K562 (cell line): ENCODE measurements around the gene TNC. TPM values are rescaled to one million over a fixed set of nuclear protein-coding genes. Genes with fewer than 3 reads are reported as not detected.

ENCODE experiments used
- ATAC-seq: fragments of 200-7000 bp; cut with Tn5 transposase; 3 replicates; pipeline ENCODE4 v1.9.1; 2020; ENCODE audit warnings: moderate library complexity
- BruUV-seq: library from RNA; stranded (reverse); fragments of 400-500 nt; replicated peaks from 2 replicates; lab custom pipeline; 2021; lab: Mats Ljungman, UMichigan
- CTCF ChIA-PET: fragments of 300-600 bp; formaldehyde crosslinking; extraction: SDS; loops from one replicate; lab custom pipeline; 2021; ENCODE audit warnings: low intra/inter-chr PET ratio; lab: Yijun Ruan, JAX
- POLR2A ChIA-PET: fragments of 300-600, 350-650 bp; sonication (Branson Sonifier 250); formaldehyde crosslinking; extraction: SDS; loops from one replicate; lab custom pipeline; 2021; ENCODE audit warnings: antibody characterized with exemption, inconsistent platforms; lab: Yijun Ruan, JAX
- DNase-seq, 4 experiments: peaks; one replicate each; pipeline versions ENCODE4 v3.0.0 to v3.0.0-alpha.2; 2011 to 2018; ENCODE audit warnings: low spot score in 3 of 4, mixed read lengths in 3 of 4; ENCODE audit errors: extremely low read depth in 1 of 4
- FAIRE-seq: peaks from 2 replicates; lab custom pipeline; 2011; peaks lifted over from hg19 to GRCh38; lab: Jason Lieb, UNC
- H2AFZ ChIP-seq: 2 replicates; pipeline ENCODE4 v1.6.0; 2011; ENCODE audit warnings: low read depth, low read length, control low read depth, inconsistent platforms
- H3K27ac ChIP-seq: fragments of 200-600 bp; 3 replicates; pipeline ENCODE4 v1.8.0; 2011; ENCODE audit warnings: low read depth, mild to moderate bottlenecking, control low read depth, inconsistent platforms, low read length, moderate library complexity, mixed read lengths; ENCODE audit errors: extremely low read depth
- H3K27me3 ChIP-seq, 2 experiments: fragments of 300-600 bp in 1 of 2; 2 replicates in 1 of 2; 3 replicates in 1 of 2; pipeline versions ENCODE4 v1.6.0 to v1.8.0; 2011; ENCODE audit warnings: inconsistent platforms in 2 of 2, low read length in 2 of 2, mild to moderate bottlenecking in 1 of 2, mixed read lengths in 1 of 2, moderate library complexity in 1 of 2; ENCODE audit not compliant: control insufficient read depth in 2 of 2, insufficient read depth in 2 of 2
- H3K36me3 ChIP-seq: fragments of 300-600 bp; 3 replicates; pipeline ENCODE4 v1.8.0; 2011; ENCODE audit warnings: mild to moderate bottlenecking, low read length, inconsistent platforms; ENCODE audit not compliant: control insufficient read depth, insufficient read depth
- H3K4me1 ChIP-seq, 2 experiments: fragments of 200-600 bp in 1 of 2; replicated peaks in 1 of 2; 2 replicates in 1 of 2; 3 replicates in 1 of 2; pipeline versions ENCODE4 v1.5.1 to v1.8.0; 2011; ENCODE audit warnings: inconsistent platforms in 2 of 2, low read length in 2 of 2, mild to moderate bottlenecking in 1 of 2, mixed read lengths in 1 of 2, moderate library complexity in 1 of 2; ENCODE audit not compliant: control insufficient read depth in 2 of 2, insufficient read depth in 2 of 2
- H3K4me2 ChIP-seq: 2 replicates; pipeline ENCODE4 v1.6.1; 2011; ENCODE audit warnings: low read length, control low read depth, inconsistent platforms, mixed read lengths; ENCODE audit not compliant: insufficient read depth
- H3K4me3 ChIP-seq: fragments of 200-600 bp; sonication (generic), shearing (Covaris generic); 2 replicates; pipeline ENCODE4 v1.5.1; 2016; ENCODE audit warnings: control low read depth, inconsistent platforms
- H3K79me2 ChIP-seq: fragments of 200-600 bp; 3 replicates; pipeline ENCODE4 v1.8.0; 2011; ENCODE audit warnings: low read length, inconsistent platforms; ENCODE audit not compliant: control insufficient read depth, insufficient read depth
- H3K9ac ChIP-seq, 2 experiments: 2 replicates each; pipeline versions ENCODE4 v1.6.0 to v1.6.1; 2011; ENCODE audit warnings: low read depth in 2 of 2, low read length in 2 of 2, control low read depth in 1 of 2, inconsistent platforms in 1 of 2, mild to moderate bottlenecking in 1 of 2, mixed read lengths in 1 of 2; ENCODE audit not compliant: insufficient read depth in 1 of 2
- H3K9me1 ChIP-seq: one replicate; pipeline ENCODE4 v1.6.0; 2011; ENCODE audit warnings: inconsistent platforms, mild to moderate bottlenecking, low read length, moderate library complexity; ENCODE audit not compliant: control insufficient read depth, insufficient read depth
- H3K9me3 ChIP-seq: replicated peaks from 2 replicates; pipeline ENCODE4 v1.5.1; 2011; ENCODE audit warnings: low read depth, low read length, inconsistent platforms; ENCODE audit not compliant: control insufficient read depth, insufficient read depth
- H4K20me1 ChIP-seq: replicated peaks from 2 replicates; pipeline ENCODE4 v1.6.1; 2011; ENCODE audit warnings: low read length, inconsistent platforms, mixed read lengths; ENCODE audit not compliant: control insufficient read depth, insufficient read depth
- BRCA1 ChIP-seq, 2 experiments: fragments of 450-650 bp in 1 of 2; sonication (generic) in 1 of 2; formaldehyde crosslinking in 1 of 2; IDR thresholded peaks; 2 replicates each; pipeline versions ENCODE4 v1.5.0 to v1.6.1; 2017 to 2020; ENCODE audit warnings: mild to moderate bottlenecking in 1 of 2, missing genetic modification reagents in 1 of 2
- CBX2 ChIP-seq: fragments of 200-600 bp; sonication (generic); IDR thresholded peaks from one replicate; pipeline ENCODE4 v1.6.1; 2012; ENCODE audit warnings: mild to moderate bottlenecking, low read length, inconsistent platforms; ENCODE audit not compliant: insufficient read depth, poor library complexity, severe bottlenecking
- E2F4 ChIP-seq: sonication (generic); formaldehyde crosslinking; IDR thresholded peaks from 2 replicates; pipeline ENCODE4 v1.8.0; 2022; ENCODE audit warnings: mild to moderate bottlenecking, low read depth, missing genetic modification reagents
- GTF3C2 ChIP-seq: IDR thresholded peaks from 3 replicates; pipeline ENCODE4 v1.6.1; 2011; ENCODE audit warnings: borderline replicate concordance, mild to moderate bottlenecking, moderate library complexity; ENCODE audit not compliant: insufficient read length; ENCODE audit errors: extremely low read depth
- KAT8 ChIP-seq: fragments of 450-650 bp; IDR thresholded peaks from 2 replicates; pipeline ENCODE4 v1.6.1; 2016; ENCODE audit warnings: low read depth, mild to moderate bottlenecking
- NCOA4 ChIP-seq: fragments of 450-650 bp; IDR thresholded peaks from 2 replicates; pipeline ENCODE4 v1.6.1; 2018; ENCODE audit warnings: mild to moderate bottlenecking; ENCODE audit not compliant: partially characterized antibody
- NFYB ChIP-seq: IDR thresholded peaks from 2 replicates; pipeline ENCODE4 v1.6.1; 2011; ENCODE audit warnings: mild to moderate bottlenecking, moderate library complexity; ENCODE audit not compliant: insufficient read length; ENCODE audit errors: extremely low read depth
- PTBP1 ChIP-seq: fragments of 200-400 bp; formaldehyde crosslinking; IDR thresholded peaks from 2 replicates; pipeline ENCODE4 v1.6.1; 2017; ENCODE audit warnings: low read depth, low read length
- SAP30 ChIP-seq: fragments of 200-600 bp; sonication (generic); IDR thresholded peaks from 2 replicates; pipeline ENCODE4 v1.6.1; 2012; ENCODE audit warnings: borderline replicate concordance, low read depth, mild to moderate bottlenecking, moderate library complexity, low read length, control low read depth, inconsistent platforms; ENCODE audit not compliant: insufficient read depth, poor library complexity, severe bottlenecking
- SMARCC2 ChIP-seq: fragments of 450-650 bp; IDR thresholded peaks from 2 replicates; pipeline ENCODE4 v1.6.1; 2017; ENCODE audit warnings: antibody characterized with exemption, moderate library complexity, mild to moderate bottlenecking, low read depth
- TCF7L2 ChIP-seq: fragments of 150-350 bp; IDR thresholded peaks from 2 replicates; pipeline ENCODE4 v1.6.1; 2016; ENCODE audit warnings: low read depth, mild to moderate bottlenecking, low read length, moderate library complexity
- TRIM24 ChIP-seq, 2 experiments: fragments of 450-650 bp; IDR thresholded peaks; 2 replicates each; pipeline ENCODE4 v1.6.1; 2016
- YBX1 ChIP-seq: fragments of 450-650 bp; IDR thresholded peaks from 2 replicates; pipeline ENCODE4 v1.7.1; 2016; ENCODE audit warnings: mild to moderate bottlenecking
- ZNF212 ChIP-seq: fragments of 450-650 bp; formaldehyde crosslinking; IDR thresholded peaks from 2 replicates; pipeline ENCODE4 v1.4.0; 2020; ENCODE audit warnings: mild to moderate bottlenecking
- ZNF408 ChIP-seq: fragments of 250-450 bp; sonication (Bioruptor Pico); IDR thresholded peaks from 2 replicates; pipeline ENCODE4 v1.4.0; 2020; ENCODE audit warnings: low read depth, mild to moderate bottlenecking, moderate library complexity
- WGBS: fragments of 100-300 bp; shearing (Covaris generic); methylation state at CpG from one replicate; pipeline ENCODE4 v1.1.6; 2016; ENCODE audit warnings: low coverage, mixed read lengths; ENCODE audit not compliant: insufficient coverage; ENCODE audit errors: missing lambda C conversion rate; 5-methylcytosine and 5-hydroxymethylcytosine counted together
- in situ Hi-C: fragments of 300-500 bp; cut with MboI; formaldehyde crosslinking; loops from 4 replicates; pipeline ENCODE4 v1.15.0; 2018; ENCODE audit warnings: inconsistent platforms, mixed read lengths
- intact Hi-C: fragments of 100-400 bp; cut with micrococcal nuclease; formaldehyde crosslinking; loops from 2 replicates; pipeline ENCODE4 v1.14.2; 2022
- polyA plus RNA-seq, 8 experiments: library from polyadenylated mRNA; depleted of rRNA in 4 of 8; stranded (reverse) in 5 of 8; unstranded in 3 of 8; fragments of >200 nt; fragmentation: Nextera tagmentation in 2 of 8; fragmentation: Illumina TruSeq in 1 of 8; extraction: Ambion mirVana in 2 of 8; extraction: Trizol in 1 of 8; gene quantifications; 2 replicates each; pipeline versions ENCODE4 v1.2.1 to v1.2.3, GENCODE V29; 2011 to 2014; ENCODE audit warnings: inconsistent platforms in 1 of 8, missing spikeins in 1 of 8
- total RNA-seq, 7 experiments: library from RNA; depleted of rRNA in 6 of 7; stranded (reverse); fragments of >200 nt in 6 of 7; fragmentation: Illumina TruSeq in 2 of 7; extraction: Trizol in 2 of 7; gene quantifications; 2 replicates each; pipeline versions ENCODE4 v1.2.1 to v1.2.3, GENCODE V29; 2011 to 2021; ENCODE audit warnings: low replicate concordance in 1 of 7
- TF ChIP-seq, protein P1 (sequence below): fragments of 150-350 bp; conservative IDR thresholded peaks from 2 replicates; pipeline ENCODE4 v1.6.1; 2014; ENCODE audit warnings: low read length

Gene TNC
- total and polyA plus RNA-seq, 9 of the 15 experiments (the other 6 are each of a cell fraction or from before 2014, with no cell fraction given) = under 0.01 to 0.29 TPM; not detected in 7

DNA sequence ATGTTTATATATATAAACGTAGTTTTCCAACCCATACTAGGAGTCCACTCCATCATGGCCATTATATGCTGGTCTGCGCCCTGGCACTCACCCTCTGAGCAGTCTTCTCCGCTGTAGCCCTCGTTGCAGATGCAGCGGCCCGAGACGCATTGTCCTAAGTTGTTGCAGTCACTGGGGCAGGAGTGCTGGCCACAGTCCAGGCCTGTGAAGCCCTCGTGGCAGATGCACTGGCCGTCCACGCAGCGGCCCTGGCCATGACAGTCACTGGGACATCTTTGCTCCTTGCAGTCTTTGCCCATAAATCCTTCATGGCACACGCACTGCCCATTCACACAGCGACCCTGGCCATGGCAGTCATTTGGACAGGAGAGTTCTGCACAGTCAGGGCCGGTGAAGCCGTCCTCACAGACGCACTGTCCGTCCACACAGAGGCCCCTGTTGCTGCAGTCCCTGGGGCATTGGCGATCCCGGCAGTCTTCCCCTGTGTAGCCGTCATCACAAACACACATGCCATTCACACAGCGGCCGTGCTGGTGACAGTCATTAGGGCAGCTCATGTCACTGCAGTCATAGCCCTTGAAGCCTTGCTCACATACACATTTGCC is 32.1 kb downstream of the TNC start:
- Histone ChIP-seq H3K9me3 (no peaks in the 10 kb centered on the region), H3K4me3 (no peak overlapping the region), H3K27ac (no peak overlapping the region), H3K27me3 (peaks cover 0 to 22% of the 10 kb centered on the region in 2 experiments; a peak in 2 of 5 replicates), H3K9ac (no peak overlapping the region; a peak in 1 of 4 replicates), H4K20me1 (no peaks in the 10 kb centered on the region; the same call in 1 of the 2 replicates), H2AFZ (no peak overlapping the region), H3K79me2 (no peaks in the 10 kb centered on the region), H3K4me1 (no peaks in the 10 kb centered on the region), H3K36me3 (no peaks in the 10 kb centered on the region), H3K4me2 (no peak overlapping the region), H3K9me1 (no peaks in the 10 kb centered on the region)
- peak; percentile 36; the same call in 2 of the 3 replicates for ATAC-seq
- intact Hi-C loops (no loop called here), in situ Hi-C loops (no loop called here)
- no peak for FAIRE-seq
- ChIA-PET CTCF (no interaction called here), POLR2A (no interaction called here)
- BruUV-seq = no TSS peak
- WGBS = under 1% methylated on average over 22 of the region's 22 CpGs
- DNase-seq = no peak
- TF ChIP-seq ZNF408 = no peak
- TF ChIP-seq YBX1 = no peak
- TF ChIP-seq TRIM24 (IDR thresholded peaks at IDR 0.05) = no peak
- TF ChIP-seq, protein P1, sequence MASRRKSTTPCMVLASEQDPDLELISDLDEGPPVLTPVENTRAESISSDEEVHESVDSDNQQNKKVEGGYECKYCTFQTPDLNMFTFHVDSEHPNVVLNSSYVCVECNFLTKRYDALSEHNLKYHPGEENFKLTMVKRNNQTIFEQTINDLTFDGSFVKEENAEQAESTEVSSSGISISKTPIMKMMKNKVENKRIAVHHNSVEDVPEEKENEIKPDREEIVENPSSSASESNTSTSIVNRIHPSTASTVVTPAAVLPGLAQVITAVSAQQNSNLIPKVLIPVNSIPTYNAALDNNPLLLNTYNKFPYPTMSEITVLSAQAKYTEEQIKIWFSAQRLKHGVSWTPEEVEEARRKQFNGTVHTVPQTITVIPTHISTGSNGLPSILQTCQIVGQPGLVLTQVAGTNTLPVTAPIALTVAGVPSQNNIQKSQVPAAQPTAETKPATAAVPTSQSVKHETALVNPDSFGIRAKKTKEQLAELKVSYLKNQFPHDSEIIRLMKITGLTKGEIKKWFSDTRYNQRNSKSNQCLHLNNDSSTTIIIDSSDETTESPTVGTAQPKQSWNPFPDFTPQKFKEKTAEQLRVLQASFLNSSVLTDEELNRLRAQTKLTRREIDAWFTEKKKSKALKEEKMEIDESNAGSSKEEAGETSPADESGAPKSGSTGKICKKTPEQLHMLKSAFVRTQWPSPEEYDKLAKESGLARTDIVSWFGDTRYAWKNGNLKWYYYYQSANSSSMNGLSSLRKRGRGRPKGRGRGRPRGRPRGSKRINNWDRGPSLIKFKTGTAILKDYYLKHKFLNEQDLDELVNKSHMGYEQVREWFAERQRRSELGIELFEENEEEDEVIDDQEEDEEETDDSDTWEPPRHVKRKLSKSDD = no peak
- no peak for TF ChIP-seq CBX2
- no peak for TF ChIP-seq TCF7L2
- no peak for TF ChIP-seq KAT8
- TF ChIP-seq GTF3C2 = no peak
- TF ChIP-seq SMARCC2 = no peak
- no peak for TF ChIP-seq NCOA4
- TF ChIP-seq ZNF212 (CRISPR knock-in tag) = no peak
- TF ChIP-seq SAP30 = no peak
- no peak for TF ChIP-seq PTBP1
- TF ChIP-seq E2F4 (CRISPR knock-in tag) = no peak
- no peak for TF ChIP-seq BRCA1 (IDR thresholded peaks at IDR 0.05)
- TF ChIP-seq BRCA1 (CRISPR knock-in tag; IDR thresholded peaks at IDR 0.05) = no peak
- TF ChIP-seq NFYB = no peak
